GM04503 (cell line): ENCODE measurements around the gene IYD.

Experiments
- DNase-seq: peaks from one replicate; pipeline ENCODE4 v3.0.0-alpha.2; 2012; ENCODE audit warnings: low read depth

IYD gene

DNA sequence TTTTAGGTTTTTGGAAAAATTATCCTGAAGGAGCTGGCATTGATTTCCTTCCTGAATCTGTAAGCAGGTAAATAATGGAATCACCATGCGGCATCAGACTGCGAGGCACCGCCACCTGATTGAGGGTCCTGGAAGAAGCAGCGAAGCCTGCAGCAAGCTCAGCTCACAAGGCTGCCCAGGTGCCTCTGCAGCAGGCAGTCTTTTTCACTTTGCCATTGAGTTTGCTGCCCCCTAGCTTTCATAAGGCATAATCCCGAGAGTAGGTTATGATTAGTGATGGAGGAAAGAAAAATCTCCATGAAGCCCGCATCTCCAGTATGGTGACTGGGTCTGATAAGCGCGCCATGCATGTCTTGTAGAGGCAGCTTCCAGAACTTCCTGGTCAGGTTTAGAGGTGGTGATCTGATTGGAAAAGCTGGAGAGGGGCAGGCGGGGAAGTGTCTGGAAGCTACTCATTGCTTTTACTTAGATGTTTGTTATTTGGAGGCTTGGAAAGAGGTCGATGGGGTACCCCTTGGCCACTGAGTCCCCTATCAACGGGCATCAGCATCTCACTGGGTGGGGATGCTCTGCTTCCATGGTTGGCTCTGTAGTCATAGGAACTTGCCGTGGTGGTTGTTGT, 26.7 kb downstream of the IYD start:
- no peak for DNase-seq

DNA sequence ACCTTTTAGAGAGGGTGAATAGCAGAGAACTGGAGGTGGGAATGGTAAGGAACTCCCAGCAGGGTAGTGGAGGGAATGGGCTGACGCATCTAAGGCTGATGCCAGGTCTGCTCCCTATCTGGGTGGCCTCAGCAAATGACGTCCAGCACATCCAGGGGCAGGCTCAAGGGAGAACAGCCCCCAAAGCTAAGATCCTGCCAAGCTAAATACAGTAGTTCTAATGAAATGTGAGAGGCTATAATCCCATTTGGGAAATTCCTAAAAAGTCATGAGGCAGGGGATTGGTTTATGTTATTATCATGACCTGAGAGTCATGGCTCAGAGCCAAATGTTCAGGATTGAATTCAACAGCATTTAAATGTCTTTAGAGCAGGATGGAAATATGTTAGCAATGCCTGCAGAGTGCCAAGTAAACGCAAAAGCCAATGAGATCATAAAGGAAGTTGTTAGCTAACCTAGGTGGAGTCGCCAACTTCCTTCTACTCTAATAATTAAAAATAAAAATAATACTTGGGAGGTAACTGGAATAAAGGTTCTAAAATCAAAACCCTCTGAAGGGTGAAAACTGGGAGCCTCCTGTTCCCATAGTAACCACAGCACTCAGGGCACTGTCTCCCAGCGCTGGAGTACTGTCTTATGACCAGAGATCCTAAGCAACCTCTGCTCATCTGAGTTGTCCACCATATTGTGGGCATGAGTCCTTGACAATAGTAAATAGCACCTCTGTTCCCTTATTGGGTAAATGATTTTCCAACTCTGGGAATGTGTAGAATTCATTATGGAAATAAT, 34.8 kb downstream of the IYD start:
- no peak for DNase-seq

DNA sequence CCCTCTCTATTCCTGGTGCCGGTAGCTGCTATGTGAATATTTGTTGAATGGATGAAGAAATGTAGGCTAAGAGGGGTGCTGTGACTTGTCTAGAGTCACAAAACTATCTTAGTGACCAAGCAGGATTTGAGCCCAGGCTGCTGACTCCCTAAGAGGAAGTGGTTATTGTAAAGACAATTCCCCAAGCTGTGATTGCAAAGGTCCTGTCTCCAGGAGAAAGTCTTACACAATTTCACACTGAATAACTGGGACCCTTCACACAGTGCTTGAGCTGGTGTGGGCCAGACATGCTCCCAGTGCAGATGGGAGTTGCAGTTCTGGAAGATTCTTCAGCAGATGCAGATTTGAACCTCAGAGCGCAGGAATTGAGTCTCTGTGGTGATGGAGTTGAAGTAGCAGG, 38.1 kb downstream of the IYD start:
- no peak for DNase-seq

DNA sequence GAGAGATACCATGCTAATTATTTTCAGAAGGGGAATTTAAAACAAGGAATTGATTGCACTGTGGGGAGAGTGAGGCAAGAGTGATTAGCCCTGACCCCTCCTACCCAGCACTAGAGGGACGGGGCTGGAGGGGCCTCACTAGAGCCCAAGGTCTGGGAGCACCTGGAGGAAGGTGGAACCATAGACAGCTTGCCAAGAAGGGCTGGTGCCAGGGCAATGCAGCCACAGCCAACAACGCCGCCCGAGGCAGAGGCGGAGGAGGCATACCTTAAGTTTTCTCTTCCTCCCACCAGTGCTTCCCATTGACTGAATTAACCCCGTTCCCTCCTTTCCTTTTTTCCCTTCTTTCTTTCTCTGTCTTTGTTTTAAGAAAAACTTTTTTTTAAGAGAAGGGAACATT, 40.0 kb downstream of the IYD start:
- no peak for DNase-seq

DNA sequence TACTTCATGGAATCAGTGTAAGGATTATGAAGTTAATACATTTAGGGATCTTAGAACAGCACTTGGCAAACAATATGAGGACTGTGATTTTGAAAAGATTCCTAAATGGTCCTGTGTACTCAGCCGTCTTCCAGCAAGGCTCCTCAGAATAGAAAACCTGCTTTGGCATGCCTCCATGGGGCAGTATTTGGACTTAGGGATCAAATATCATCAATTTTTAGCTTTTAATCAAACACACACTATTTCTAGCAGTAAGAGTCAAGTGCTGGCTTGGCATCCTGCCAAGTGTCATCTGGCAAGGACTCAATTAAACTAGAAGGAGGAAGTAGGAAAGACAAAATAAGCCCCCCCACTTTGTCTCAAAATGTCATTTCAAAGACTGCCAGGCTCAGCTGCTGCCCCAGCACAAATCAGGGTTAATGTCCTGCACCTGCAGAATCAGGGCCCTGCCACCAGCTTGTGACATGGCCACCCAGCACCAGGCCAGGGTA, 40.8 kb downstream of the IYD start:
- no peak for DNase-seq

DNA sequence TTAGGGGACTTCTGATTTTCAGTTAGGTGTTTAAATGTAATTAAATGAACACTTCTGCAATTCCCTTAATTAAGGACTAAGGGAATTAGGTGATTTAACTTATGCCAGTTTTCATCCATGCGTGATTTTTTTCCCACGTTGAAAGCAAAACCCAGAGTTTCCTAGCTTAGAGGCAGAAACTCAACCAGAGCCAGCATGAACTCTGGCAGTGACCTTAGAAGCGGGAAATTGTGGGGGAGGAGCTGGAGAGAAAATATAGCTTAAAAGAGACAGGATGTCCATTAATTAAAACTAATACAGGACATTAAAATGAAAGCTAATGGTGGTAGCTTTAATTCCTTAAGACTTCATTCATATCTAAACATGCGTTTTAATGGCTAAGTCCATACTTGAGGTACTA, 41.6 kb downstream of the IYD start:
- no peak for DNase-seq

DNA sequence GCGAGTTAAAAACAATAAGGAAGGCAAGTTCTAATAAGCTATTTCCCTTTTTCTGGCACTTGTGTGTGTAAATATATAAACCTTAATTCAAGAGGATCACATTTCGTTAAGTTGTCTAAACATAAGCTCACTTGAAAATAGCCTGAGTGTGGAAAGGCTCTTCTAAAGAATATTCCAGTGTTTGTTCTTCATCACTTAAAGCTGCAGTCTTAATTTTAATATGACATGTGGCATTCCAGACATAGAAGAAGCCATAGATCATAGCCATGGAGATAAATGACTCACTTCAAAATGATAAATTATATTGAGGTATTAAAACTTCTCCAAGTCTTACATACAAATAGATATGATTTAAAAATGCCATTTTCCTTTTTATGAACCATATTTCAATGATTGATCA, 42.1 kb downstream of the IYD start:
- DNase-seq: no peak

DNA sequence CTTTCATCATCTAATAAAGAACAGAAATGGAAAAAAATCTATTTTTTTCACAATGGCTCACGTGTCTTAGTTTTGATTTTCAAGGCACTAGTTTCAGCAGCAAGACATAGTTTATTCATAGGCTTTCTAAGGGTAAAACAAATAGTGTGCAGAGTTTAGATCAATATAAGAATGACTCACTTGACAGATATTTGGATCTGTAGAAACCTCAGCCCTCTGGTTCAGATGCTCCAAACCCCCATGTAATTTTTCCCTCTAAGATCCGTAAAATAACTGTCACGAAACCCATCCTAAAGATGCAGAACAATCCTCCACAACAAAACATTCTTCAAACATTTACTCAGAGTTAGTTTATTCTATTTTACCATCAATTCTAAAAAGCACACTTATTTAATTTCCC, 43.4 kb downstream of the IYD start:
- DNase-seq: no peak

DNA sequence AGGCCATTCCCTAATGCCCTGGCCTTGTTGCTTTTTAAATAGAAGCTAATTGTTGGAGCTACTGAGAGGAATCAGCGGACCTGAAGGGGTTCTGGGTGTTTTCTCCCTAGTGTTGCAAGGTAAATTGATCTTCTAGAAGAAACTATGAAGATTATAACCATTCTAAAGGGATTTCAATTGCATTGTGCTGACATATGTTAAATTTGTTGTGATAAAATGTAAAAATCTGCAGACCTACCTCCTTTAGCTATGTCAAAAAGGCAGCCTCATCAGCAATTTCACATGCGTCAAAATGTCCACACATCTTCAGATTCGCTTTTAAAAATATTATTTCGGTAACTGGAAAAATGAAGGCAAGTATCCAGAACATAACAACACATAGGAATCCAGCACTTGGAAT, 44.4 kb downstream of the IYD start:
- no peak for DNase-seq

DNA sequence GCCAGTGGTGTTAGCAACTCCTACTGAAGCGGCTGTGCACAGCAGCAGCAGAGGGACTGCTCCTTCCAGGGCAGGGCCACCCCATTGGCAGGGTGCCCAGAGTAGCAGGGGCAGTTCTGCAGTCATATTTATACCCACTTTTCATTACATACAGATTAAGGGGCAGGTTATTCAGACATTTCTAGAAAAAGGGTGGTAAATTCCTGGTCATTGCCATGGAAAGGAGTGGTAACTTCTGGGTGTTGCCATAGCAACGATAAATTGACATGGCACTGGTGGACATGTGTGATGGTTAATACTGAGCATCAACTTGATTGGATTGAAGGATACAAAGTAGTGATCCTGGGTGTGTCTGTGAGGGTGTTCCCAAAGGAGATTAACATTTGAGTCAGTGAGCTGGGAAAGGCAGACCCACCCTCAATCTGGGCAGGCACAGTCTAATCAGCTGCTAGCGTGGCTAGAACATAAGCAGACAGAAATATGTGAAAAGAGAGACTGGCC, 45.0 kb downstream of the IYD start:
- DNase-seq: no peak

DNA sequence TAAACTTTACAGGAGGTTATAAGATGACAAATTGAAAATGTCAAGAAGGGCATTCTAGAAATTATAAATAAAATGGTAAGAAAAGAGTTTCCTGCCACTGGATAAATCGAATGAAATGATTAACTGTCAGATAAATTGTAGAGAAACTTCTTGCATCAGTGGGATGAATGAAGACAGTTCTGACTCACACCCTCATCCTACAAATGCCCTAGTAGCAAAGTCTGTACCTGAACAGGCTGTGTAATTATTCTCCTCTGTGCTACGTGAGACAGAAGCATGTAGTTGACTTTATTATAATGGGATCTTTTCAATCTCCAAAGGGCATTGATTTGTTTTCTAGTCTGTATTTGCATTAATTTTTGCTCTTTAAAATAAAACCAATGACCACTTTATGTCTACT, 47.3 kb downstream of the IYD start:
- no peak for DNase-seq

DNA sequence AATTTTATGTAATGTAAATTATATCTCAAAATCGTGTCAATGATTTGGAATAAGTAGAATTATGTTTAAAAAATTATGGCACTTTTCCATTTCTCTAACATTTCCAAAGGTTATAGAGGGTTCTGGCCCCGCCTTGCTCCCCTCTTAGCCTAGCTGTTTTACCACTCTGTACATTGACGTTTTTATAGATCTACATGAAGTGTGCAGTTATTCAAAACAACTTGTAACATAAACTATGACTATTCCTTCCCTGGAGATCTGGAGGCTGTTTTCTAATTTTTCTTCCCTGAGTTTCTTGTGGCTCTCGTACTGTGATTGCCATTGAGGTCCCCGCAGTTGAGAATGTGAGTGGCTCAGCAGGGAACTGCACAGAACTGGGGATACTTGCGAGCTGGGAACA, 48.4 kb downstream of the IYD start:
- DNase-seq: no peak

DNA sequence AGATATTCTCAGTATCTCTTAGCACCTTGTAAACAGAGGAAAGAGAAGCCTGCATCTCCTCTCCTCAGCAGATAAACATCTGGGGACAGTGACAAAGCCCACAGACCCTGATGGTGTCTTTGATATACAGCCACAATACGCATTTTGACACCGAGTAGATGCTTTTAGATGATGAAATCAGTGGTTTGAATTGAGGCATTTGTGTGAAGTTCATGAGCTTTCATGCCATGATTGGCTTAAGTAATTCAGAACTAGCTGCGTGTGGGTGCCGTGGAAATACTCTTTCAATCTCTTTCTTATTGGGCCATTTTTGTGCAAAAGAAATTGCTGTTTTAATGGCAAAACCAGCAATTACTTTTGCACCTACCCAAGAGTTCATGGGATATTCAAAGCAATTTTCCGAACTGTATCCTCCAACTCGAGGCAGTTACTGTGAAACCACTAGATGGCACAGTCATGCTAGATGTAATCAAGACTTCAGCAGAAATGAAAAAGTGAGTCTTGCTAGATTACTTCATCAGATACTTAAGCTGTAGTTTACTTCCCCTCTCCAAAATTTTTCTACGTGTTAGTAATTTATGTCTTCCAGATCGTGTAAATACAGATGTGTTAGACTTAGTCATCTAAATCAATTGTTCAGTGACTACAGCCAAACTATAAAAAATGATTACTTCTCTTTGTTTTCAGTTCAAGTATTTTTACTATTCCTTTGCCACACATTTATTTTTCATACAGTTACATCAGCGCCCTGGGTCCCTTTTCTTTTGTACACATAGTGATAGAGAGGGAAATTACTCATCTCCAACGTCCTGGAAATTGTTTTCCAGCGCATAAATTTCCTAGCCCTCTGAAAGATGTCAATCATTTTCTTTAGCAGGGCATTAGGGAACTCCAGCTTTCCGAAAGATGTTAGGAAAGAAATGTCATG, 49.4 kb downstream of the IYD start:
- DNase-seq: peak; percentile 68

DNA sequence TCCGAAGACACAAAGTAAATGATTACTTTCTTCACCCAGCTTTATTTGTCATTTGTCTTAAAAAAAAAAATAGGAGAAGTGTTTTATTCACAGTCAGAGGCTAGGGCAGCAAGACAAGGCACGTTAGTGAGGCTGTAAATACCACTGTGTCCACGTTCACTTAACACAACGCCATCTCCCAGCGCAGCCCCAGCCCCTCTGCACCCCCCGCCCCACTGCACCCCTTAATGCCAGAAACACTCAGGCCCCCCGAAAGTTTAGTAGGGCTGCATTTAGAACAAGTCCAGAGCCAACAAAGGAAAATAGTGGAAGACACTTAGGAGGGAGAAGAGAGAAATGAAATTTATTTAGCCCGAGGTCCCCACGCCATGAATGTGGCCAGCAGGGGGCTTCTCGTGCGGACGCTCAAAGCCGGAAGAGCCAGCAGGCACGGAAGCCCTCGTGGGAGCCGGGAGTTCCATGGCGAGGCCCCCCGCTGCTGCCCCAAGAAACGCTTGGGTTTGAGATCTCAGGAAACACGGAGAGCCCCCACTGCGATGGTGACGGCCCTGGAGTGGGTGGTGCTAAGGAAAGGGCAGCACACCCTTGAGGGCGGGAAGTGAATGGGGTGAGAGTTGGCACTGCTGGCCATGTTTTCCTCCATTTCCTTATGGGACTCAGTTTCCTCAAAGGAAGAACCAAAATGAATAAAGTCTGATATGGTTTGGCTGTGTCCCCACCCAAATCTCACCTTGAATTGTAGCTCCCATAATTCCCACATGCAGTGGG, 50.2 kb downstream of the IYD start:
- no peak for DNase-seq

DNA sequence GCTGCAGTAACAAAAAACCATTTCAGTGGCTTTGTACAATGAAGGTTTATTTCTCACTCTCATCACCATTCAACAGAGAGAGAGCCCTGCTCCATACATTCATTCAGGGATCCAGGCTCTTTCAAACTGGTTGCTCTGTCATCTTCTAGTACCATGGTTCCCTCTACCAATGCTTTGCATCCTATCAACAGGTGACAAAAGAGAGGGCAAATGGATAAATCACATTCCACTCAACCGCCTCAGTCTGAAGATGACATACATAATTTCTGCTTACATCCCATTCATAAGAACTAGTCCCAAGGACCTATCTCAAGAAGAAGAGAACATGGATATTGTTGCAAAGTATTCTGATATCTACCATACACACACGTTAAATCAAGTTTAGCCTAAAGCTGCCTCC, 51.6 kb downstream of the IYD start:
- no peak for DNase-seq

DNA sequence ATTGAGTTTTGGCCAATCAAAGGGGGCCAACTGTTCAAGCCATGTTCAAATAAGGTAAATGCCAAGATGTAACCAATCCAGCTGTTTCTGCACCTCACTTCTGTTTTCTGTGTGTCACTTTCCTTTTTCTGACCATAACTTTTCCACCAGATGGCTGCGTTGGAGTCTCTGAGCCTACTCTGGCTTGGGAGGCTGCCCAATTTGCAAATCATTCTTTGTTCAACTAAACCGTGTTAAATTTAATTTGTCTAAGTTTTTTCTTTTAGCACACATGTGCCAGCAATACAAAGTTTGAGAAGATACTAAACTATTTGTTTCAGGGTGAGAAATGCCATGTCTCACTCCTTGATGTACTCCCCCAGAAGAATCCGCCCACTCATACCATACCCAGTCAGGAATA, 52.1 kb downstream of the IYD start:
- DNase-seq: no peak

DNA sequence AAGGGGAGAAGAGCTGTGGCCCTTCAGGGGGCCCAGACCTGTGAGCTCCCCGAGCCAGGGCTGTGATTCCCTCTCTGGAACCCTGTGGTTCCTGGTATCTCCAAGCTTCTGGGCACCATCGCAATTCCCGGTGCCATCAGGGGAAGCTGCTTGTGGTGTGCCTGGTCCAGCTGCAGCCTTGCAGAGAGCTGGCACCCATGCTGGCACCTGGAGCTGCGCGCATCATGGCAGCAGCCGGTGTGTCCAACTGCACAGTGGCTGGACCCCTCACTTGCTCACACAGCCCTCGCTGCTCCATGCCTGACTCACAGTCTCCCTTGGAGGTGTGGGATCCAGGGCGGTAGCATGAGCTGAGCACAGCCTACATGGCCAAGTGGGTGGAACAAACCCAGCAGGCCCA, 56.7 kb downstream of the IYD start:
- no peak for DNase-seq

DNA sequence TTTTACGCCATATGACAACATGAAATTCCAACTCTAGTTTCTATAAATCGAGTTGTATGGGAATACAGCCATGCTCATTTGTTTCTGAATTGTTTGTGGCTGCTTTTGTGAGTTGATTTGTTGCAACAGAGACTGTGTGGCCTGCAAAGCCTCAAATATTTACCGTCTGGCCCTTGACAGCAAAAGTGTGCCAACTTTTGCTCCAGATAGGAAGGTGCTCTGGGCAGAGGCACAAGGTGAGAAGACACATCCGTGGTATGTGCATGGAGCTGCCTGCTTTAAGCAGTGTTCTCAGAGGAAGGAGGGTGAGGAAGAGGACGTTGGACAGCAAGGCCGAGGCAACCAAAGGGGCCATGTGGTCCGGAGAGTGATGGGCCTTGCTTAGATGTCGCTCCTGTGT, 57.4 kb downstream of the IYD start:
- no peak for DNase-seq

DNA sequence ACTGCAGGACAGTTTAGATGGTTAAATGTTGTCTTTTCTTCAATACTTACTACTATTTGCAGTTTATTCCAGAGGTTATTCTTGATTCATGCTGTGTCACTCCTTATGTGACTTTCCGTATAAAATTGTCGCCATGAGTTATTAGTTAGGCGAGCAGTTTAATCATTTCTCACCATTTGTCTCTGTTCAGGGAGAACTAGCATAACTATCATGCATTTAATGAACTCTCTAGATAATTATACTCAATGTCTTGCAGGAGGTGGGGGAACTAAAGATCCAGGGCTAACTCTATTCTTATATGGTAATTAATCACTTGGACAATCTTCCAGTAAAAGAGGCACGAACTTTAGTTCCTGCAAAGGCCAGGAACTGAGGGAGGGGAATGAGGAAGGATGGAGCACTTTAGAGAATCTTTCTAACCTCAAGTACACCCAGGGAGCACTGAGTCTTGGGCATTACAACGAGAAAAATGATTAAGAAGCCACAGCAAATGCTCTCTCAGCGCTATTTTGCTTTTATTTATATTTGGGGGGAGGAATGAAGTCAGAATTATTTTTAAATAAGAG, 58.3 kb downstream of the IYD start:
- no peak for DNase-seq

DNA sequence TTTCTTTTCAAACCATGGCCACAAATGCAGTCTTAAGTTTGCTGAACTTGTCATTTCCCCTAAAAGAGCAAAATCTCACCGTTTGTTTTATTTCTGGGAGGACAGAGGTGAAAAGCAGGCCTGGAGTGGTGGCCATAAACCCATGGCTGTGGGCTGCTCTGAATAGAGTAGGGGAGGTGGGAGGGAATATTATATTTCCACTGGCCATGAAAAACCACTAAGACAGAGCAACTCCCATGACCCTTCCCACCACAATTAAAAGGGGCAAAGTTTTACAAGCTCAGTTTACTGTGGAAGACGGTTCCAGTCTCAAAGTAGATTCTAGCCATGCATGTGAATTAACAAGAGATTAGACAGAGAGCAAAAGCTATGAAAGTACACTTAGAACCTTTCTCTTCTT, 59.0 kb downstream of the IYD start:
- DNase-seq: no peak

DNA sequence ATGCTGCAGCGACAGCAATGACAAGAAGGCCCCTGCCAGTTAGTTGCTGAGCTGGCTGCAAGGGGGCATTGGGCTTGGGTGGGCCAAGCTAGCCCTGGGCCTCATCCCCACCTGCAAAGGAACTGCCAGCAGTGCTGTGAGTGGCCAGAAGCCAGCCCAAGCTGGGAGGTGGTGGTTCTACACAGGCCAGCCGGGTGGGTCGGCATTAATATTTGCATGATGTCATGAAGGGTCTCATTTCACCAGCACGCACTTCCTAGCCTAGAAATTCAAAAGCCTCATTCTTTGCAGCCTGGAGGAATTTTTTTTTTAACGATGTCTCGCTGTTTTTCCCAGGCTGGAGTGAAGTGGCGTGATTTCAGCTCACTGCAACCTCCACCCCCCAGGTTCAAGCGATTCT, 62.0 kb downstream of the IYD start:
- no peak for DNase-seq

DNA sequence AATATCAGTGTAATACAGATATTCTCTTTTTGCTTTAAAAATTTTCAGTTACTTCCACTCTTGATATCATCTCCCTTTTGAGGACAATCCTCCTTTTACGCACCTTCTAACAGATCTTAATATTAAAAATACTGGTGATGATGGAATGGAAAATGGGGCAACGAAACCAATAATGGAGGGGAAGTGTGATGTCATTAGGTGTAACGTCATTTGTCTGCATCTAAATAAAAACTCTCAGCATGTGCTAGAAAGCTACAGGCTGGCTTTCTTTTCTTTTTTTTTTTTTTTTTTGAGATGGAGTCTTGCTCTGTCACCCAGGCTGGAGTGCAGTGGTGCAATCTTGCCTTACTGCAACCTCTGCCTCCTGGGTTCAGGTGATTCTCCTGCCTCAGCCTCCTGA, 66.5 kb downstream of the IYD start:
- no peak for DNase-seq
